HepG2 (cell line): Measurements from ENCODE around the gene UBTD1. TPM values are rescaled to one million over a fixed set of nuclear protein-coding genes. Genes with fewer than 3 reads are reported as not detected.

ENCODE experiments used
- ATAC-seq: fragments of 200-7000 bp; cut with Tn5 transposase; 3 replicates; pipeline ENCODE4 v1.9.1; 2020; ENCODE audit warnings: mild to moderate bottlenecking, moderate library complexity
- BruUV-seq: library from RNA; stranded (reverse); fragments of 400-500 nt; replicated peaks from 2 replicates; lab custom pipeline; 2021; lab: Mats Ljungman, UMichigan
- CTCF ChIA-PET: fragments of 300-600 bp; formaldehyde crosslinking; extraction: SDS; loops from one replicate; lab custom pipeline; 2021; ENCODE audit warnings: low total read pairs, inconsistent platforms, low intra/inter-chr PET ratio; lab: Yijun Ruan, JAX
- POLR2A ChIA-PET: fragments of 350-600 bp; sonication (Branson Sonifier 250); formaldehyde crosslinking; loops from one replicate; lab custom pipeline; 2020; ENCODE audit warnings: antibody characterized with exemption, inconsistent platforms; lab: Yijun Ruan, JAX
- DNase-seq: peaks from one replicate; pipeline ENCODE4 v3.0.0-alpha.2; 2015; ENCODE audit warnings: low spot score
- FAIRE-seq: peaks from 3 replicates; lab custom pipeline; 2011; peaks lifted over from hg19 to GRCh38; lab: Jason Lieb, UNC
- H2AFZ ChIP-seq: one replicate; pipeline ENCODE4 v1.6.1; 2011; ENCODE audit warnings: low read length, inconsistent platforms
- H3K27ac ChIP-seq: fragments of 300-600 bp; 3 replicates; pipeline ENCODE4 v1.8.0; 2011; ENCODE audit warnings: mixed run types, mild to moderate bottlenecking, mixed read lengths, low read length, inconsistent platforms; ENCODE audit not compliant: insufficient read depth; ENCODE audit errors: extremely low read length
- H3K27me3 ChIP-seq, 2 experiments: fragments of 200-600 bp in 1 of 2; 2 replicates in 1 of 2; 3 replicates in 1 of 2; pipeline versions ENCODE4 v1.6.0 to v1.8.0; 2011; ENCODE audit warnings: low read length in 2 of 2, mild to moderate bottlenecking in 2 of 2, moderate library complexity in 2 of 2, inconsistent platforms in 1 of 2; ENCODE audit not compliant: insufficient read depth in 2 of 2, control insufficient read depth in 1 of 2
- H3K36me3 ChIP-seq, 2 experiments: fragments of 200-600 bp in 1 of 2; replicated peaks in 1 of 2; 2 replicates in 1 of 2; 3 replicates in 1 of 2; pipeline versions ENCODE4 v1.5.1 to v1.8.0; 2011; ENCODE audit warnings: low read length in 2 of 2, inconsistent platforms in 1 of 2; ENCODE audit not compliant: insufficient read depth in 2 of 2, control insufficient read depth in 1 of 2
- H3K4me1 ChIP-seq: 2 replicates; pipeline ENCODE4 v1.5.1; 2012; ENCODE audit warnings: low read length, inconsistent platforms; ENCODE audit not compliant: insufficient read depth
- H3K4me2 ChIP-seq: 2 replicates; pipeline ENCODE4 v1.6.0; 2011; ENCODE audit warnings: low read depth, low read length, inconsistent platforms
- H3K4me3 ChIP-seq, 3 experiments: fragments of 200-600 bp in 1 of 3; sonication (generic), shearing (Covaris generic) in 1 of 3; replicated peaks in 1 of 3; 2 replicates each; pipeline ENCODE4 v1.5.1; 2011 to 2016; ENCODE audit warnings: low read length in 3 of 3, inconsistent platforms in 2 of 3, low read depth in 2 of 3, mild to moderate bottlenecking in 2 of 3, control low read depth in 1 of 3, mixed read lengths in 1 of 3; ENCODE audit not compliant: insufficient read depth in 1 of 3
- H3K79me2 ChIP-seq: one replicate; pipeline ENCODE4 v1.6.1; 2011; ENCODE audit warnings: low read length, inconsistent platforms; ENCODE audit not compliant: insufficient read depth
- H3K9ac ChIP-seq: 2 replicates; pipeline ENCODE4 v1.6.0; 2011; ENCODE audit warnings: mild to moderate bottlenecking, low read depth, low read length, inconsistent platforms; ENCODE audit not compliant: insufficient read depth
- H3K9me3 ChIP-seq: 2 replicates; pipeline ENCODE4 v1.5.1; 2012; ENCODE audit warnings: mild to moderate bottlenecking, low read length
- H4K20me1 ChIP-seq: 2 replicates; pipeline ENCODE4 v1.6.0; 2011; ENCODE audit warnings: inconsistent platforms, mild to moderate bottlenecking, low read length, moderate library complexity; ENCODE audit not compliant: insufficient read depth
- CREB1 ChIP-seq, 2 experiments: fragments of 450-650 bp in 1 of 2; IDR thresholded peaks; 2 replicates each; pipeline ENCODE4 v1.6.1; 2016 to 2017; ENCODE audit warnings: control low read depth in 1 of 2, mild to moderate bottlenecking in 1 of 2, missing compliant biosample characterization in 1 of 2, missing genetic modification characterization in 1 of 2
- CREM ChIP-seq, 2 experiments: sonication (generic) in 1 of 2; formaldehyde crosslinking in 1 of 2; IDR thresholded peaks; 2 replicates each; pipeline versions ENCODE4 v1.4.0 to v1.6.1; 2016 to 2020; ENCODE audit warnings: antibody characterized with exemption in 1 of 2, mild to moderate bottlenecking in 1 of 2, missing genetic modification reagents in 1 of 2
- EP300 ChIP-seq, 3 experiments: sonication (generic) in 1 of 3; formaldehyde crosslinking in 1 of 3; IDR thresholded peaks; 2 replicates each; pipeline versions ENCODE4 v1.5.1 to v1.6.1; 2011 to 2020; ENCODE audit warnings: low read depth in 2 of 3, low read length in 2 of 3, borderline replicate concordance in 1 of 3, improper control_type of control experiment in 1 of 3, mild to moderate bottlenecking in 1 of 3, missing genetic modification reagents in 1 of 3, moderate library complexity in 1 of 3
- FOSL2 ChIP-seq: sonication (generic); formaldehyde crosslinking; IDR thresholded peaks from 2 replicates; pipeline ENCODE4 v1.4.0; 2020; ENCODE audit warnings: missing genetic modification reagents
- HNF4A ChIP-seq: sonication (generic); formaldehyde crosslinking; IDR thresholded peaks from 2 replicates; pipeline ENCODE4 v1.4.0; 2020; ENCODE audit warnings: missing genetic modification reagents
- KLF13 ChIP-seq: sonication (generic); formaldehyde crosslinking; IDR thresholded peaks from 2 replicates; pipeline ENCODE4 v1.4.0; 2020; ENCODE audit warnings: mild to moderate bottlenecking, missing genetic modification reagents
- MAFF ChIP-seq: IDR thresholded peaks from 2 replicates; pipeline ENCODE4 v1.6.1; 2011; ENCODE audit warnings: low read depth, low read length, improper control_type of control experiment
- MAFG ChIP-seq: sonication (generic); formaldehyde crosslinking; IDR thresholded peaks from 2 replicates; pipeline ENCODE4 v1.5.1; 2020; ENCODE audit warnings: mild to moderate bottlenecking, missing genetic modification reagents
- MTF2 ChIP-seq: sonication (generic); formaldehyde crosslinking; IDR thresholded peaks from 2 replicates; pipeline ENCODE4 v1.5.0; 2020; ENCODE audit warnings: missing genetic modification reagents, borderline replicate concordance
- NFE2L2 ChIP-seq: fragments of 150-350 bp; IDR thresholded peaks from 2 replicates; pipeline ENCODE4 v1.6.1; 2014; ENCODE audit warnings: low read length
- PPARG ChIP-seq: conservative IDR thresholded peaks from 2 replicates; pipeline ENCODE4 v1.6.1; 2016; ENCODE audit warnings: missing biosample characterization, missing genetic modification reagents
- RARA ChIP-seq: IDR thresholded peaks from 2 replicates; pipeline ENCODE4 v1.6.1; 2016; ENCODE audit warnings: missing genetic modification reagents, missing compliant biosample characterization
- REPIN1 ChIP-seq: sonication (generic); formaldehyde crosslinking; IDR thresholded peaks from 2 replicates; pipeline ENCODE4 v1.8.0; 2022; ENCODE audit warnings: missing genetic modification reagents, low read depth, mild to moderate bottlenecking, borderline replicate concordance
- TBX3 ChIP-seq: fragments of 450-650 bp; IDR thresholded peaks from 2 replicates; pipeline ENCODE4 v1.6.1; 2017; ENCODE audit warnings: antibody characterized with exemption, mild to moderate bottlenecking, inconsistent platforms, borderline replicate concordance
- ZBTB7B ChIP-seq: sonication (generic); formaldehyde crosslinking; IDR thresholded peaks from 2 replicates; pipeline ENCODE4 v1.4.0; 2020; ENCODE audit warnings: missing genetic modification reagents
- ZNF121 ChIP-seq: sonication (generic); formaldehyde crosslinking; IDR thresholded peaks from 2 replicates; pipeline ENCODE4 v1.5.0; 2020; ENCODE audit warnings: mild to moderate bottlenecking, missing genetic modification reagents
- ZZZ3 ChIP-seq: sonication (generic); formaldehyde crosslinking; IDR thresholded peaks from 2 replicates; pipeline ENCODE4 v1.4.0; 2020; ENCODE audit warnings: missing genetic modification reagents, mild to moderate bottlenecking, borderline replicate concordance
- WGBS: methylation state at CpG from one replicate; pipeline ENCODE4 v1.1.6; 2017; ENCODE audit warnings: low lambda C conversion rate; 5-methylcytosine and 5-hydroxymethylcytosine counted together
- in situ Hi-C: cut with HindIII; loops from 2 replicates; pipeline ENCODE4 v1.10.0; 2017; ENCODE audit warnings: low pct_unique_long_range_greater_than_20kb; ENCODE audit not compliant: extremely low pct_ligation_motif_present
- intact Hi-C: fragments of 100-400 bp; cut with micrococcal nuclease; formaldehyde crosslinking; loops from one replicate; pipeline ENCODE4 v1.10.0; 2022; ENCODE audit not compliant: unreplicated experiment
- polyA plus RNA-seq, 8 experiments: library from polyadenylated mRNA; depleted of rRNA in 3 of 8; stranded (reverse) in 7 of 8; unstranded in 1 of 8; fragments of >200 nt; fragmentation: Illumina TruSeq in 4 of 8; extraction: Trizol in 4 of 8; gene quantifications; 2 replicates each; pipeline versions ENCODE4 v1.2.1 to v1.2.3, GENCODE V29; 2011 to 2016; ENCODE audit warnings: low read depth in 4 of 8, missing spikeins in 1 of 8, mixed read lengths in 1 of 8; ENCODE audit not compliant: insufficient read depth in 1 of 8
- total RNA-seq, 5 experiments: library from RNA; depleted of rRNA; stranded (reverse); fragments of >200 nt; fragmentation: Illumina TruSeq; extraction: Trizol; gene quantifications; 2 replicates each; pipeline ENCODE4 v1.2.3, GENCODE V29; 2016; ENCODE audit warnings: low read depth in 1 of 5
- TF ChIP-seq, protein P1 (sequence below): sonication (generic); formaldehyde crosslinking; IDR thresholded peaks from 2 replicates; pipeline ENCODE4 v1.5.1; 2020; ENCODE audit warnings: mild to moderate bottlenecking, missing genetic modification reagents, moderate library complexity

UBTD1 gene
- total and polyA plus RNA-seq, 2 of the 13 experiments (the other 11 are each of a cell fraction or from before 2014, with no cell fraction given) = 7.9 to 10.0 TPM

DNA sequence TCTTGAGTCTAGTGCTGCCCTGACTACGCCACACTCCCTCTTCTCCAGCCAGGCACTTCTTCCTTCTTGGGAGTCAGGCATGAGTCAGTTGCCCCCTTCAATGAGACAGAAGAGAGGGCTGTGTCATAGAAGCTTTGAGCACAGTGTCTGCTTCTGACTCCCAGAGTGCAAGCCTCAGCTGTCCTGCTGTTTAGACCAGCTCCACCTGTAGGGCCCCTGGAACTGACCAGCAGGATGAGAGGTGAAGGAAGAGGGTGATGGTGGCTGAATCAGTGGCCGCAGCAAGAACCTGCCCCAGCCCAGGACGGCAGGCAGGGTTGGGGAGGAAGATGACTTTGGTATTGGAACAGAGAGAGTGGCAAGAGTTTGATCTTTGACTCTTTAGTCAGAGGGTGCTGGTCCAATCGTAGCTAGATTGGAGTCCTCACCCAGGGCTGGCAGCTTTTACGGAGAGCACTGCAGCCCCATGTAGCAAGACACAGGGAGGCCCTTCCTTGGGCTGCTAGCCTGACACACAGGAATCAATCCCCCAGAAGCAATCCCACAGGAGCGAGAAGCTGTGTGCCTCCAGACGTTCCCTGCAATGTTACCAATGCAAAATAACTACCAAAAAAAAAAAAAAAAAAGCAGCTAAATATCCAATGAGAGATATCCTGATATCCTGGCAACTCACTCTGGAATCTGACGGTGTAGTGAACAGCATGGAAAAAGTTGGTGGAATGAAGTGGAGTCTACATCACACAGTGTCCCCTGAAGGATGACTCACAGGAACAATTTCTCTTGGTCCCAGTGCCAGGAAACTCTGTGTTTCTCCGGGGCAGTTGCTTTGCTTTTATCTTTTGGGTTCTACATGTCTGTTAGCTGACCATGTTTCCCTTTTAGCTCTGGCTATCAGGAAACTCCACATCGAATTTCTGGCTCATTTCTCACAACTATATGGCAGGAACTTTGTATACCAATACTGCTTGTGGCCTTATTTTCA, 97.7 kb downstream of the UBTD1 start (continued):
- TF ChIP-seq, protein P1, sequence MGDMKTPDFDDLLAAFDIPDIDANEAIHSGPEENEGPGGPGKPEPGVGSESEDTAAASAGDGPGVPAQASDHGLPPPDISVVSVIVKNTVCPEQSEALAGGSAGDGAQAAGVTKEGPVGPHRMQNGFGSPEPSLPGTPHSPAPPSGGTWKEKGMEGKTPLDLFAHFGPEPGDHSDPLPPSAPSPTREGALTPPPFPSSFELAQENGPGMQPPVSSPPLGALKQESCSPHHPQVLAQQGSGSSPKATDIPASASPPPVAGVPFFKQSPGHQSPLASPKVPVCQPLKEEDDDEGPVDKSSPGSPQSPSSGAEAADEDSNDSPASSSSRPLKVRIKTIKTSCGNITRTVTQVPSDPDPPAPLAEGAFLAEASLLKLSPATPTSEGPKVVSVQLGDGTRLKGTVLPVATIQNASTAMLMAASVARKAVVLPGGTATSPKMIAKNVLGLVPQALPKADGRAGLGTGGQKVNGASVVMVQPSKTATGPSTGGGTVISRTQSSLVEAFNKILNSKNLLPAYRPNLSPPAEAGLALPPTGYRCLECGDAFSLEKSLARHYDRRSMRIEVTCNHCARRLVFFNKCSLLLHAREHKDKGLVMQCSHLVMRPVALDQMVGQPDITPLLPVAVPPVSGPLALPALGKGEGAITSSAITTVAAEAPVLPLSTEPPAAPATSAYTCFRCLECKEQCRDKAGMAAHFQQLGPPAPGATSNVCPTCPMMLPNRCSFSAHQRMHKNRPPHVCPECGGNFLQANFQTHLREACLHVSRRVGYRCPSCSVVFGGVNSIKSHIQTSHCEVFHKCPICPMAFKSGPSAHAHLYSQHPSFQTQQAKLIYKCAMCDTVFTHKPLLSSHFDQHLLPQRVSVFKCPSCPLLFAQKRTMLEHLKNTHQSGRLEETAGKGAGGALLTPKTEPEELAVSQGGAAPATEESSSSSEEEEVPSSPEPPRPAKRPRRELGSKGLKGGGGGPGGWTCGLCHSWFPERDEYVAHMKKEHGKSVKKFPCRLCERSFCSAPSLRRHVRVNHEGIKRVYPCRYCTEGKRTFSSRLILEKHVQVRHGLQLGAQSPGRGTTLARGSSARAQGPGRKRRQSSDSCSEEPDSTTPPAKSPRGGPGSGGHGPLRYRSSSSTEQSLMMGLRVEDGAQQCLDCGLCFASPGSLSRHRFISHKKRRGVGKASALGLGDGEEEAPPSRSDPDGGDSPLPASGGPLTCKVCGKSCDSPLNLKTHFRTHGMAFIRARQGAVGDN (CRISPR knock-in tag) = peak; percentile 30
- no peak for TF ChIP-seq KLF13 (CRISPR knock-in tag)
- peak; percentile 97 for TF ChIP-seq ZNF121 (CRISPR knock-in tag)
- no peak for TF ChIP-seq MTF2

DNA sequence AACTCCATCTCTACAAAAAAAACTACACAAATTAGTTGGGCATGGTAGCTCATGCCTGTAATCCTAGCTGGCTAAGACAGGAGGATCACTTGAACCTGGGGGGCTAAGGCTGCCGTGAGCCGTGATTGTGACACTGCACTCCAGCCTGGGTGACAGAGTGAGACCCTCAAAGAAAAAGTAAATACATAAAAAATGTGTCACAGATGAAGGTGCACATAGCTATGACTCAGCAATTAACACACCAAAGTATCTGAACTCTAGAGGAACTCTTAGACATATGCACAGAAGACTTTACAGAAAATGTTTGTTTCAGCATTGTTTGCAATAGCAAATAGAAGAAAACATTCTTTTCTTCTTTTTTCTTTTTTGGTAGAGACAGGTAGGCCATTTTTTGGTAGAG, 99.1 kb downstream of the UBTD1 start:
- CTCF ChIA-PET = no interaction called here
- peak; percentile 50; the same call in 1 of the 2 replicates for TF ChIP-seq CREB1 (IDR thresholded peaks at IDR 0.05)
- TF ChIP-seq CREB1 (CRISPR knock-in tag; IDR thresholded peaks at IDR 0.05) = no peak
- TF ChIP-seq EP300 (IDR thresholded peaks at IDR 0.05; ENCODE audit: low read depth in 2 of 2, low read length in 2 of 2) = 0 out of 4 replicates have a peak, but pooled peaks of 1 of the 2 experiments have one; percentile 7
- no peak for TF ChIP-seq EP300 (CRISPR knock-in tag; IDR thresholded peaks at IDR 0.05; ENCODE audit: borderline replicate concordance)
- TF ChIP-seq NFE2L2 = peak; percentile 99
- TF ChIP-seq MAFF = peak; percentile 89
- TF ChIP-seq ZZZ3 = no peak
- peak; percentile 77; the same call in 1 of the 2 replicates for TF ChIP-seq MAFG (CRISPR knock-in tag)
- peak; percentile 44; the same call in 1 of the 2 replicates for TF ChIP-seq RARA
- TF ChIP-seq REPIN1 (CRISPR knock-in tag) = no peak
- TF ChIP-seq FOSL2 (CRISPR knock-in tag) = peak; percentile 62
- no peak for TF ChIP-seq PPARG (CRISPR knock-in tag)
- TF ChIP-seq TBX3 = no peak
- TF ChIP-seq ZBTB7B (CRISPR knock-in tag) = peak; percentile 85
- TF ChIP-seq CREM (IDR thresholded peaks at IDR 0.05) = peak; percentile 26; the same call in 1 of the 2 replicates
- no peak for TF ChIP-seq CREM (CRISPR knock-in tag; IDR thresholded peaks at IDR 0.05)
- 0 out of 2 replicates have a peak, but pooled peaks have one; percentile 23 for TF ChIP-seq HNF4A

More for the DNA sequence above, 99.1 kb downstream of the UBTD1 start:
- FAIRE-seq (no peak), ATAC-seq (no peak), DNase-seq (peak; percentile 48)
- Histone ChIP-seq H3K4me2 (0 out of 2 replicates have a peak overlapping the region, but pooled peaks have one; percentile 14), H3K9me3 (no peaks in the 10 kb centered on the region), H3K27ac (peak overlapping the region; percentile 38), H2AFZ (no peak overlapping the region), H3K4me1 (peaks cover 43% of the 10 kb centered on the region), H3K36me3 (no peaks in the 10 kb centered on the region), H3K4me3 (no peak overlapping the region), H3K27me3 (no peaks in the 10 kb centered on the region; a peak in 1 of 5 replicates), H4K20me1 (no peaks in the 10 kb centered on the region), H3K79me2 (no peaks in the 10 kb centered on the region), H3K9ac (no peak overlapping the region)
- in situ Hi-C loops (no loop called here), intact Hi-C loops (no loop called here)
- 15% methylated on average over 2 of the region's 2 CpGs for WGBS
- POLR2A ChIA-PET = interaction anchor here (3.5 kb wide), 1 partner anchor 13 kb away, joined by 23 read pairs; the partner anchor contains the start of gene HOGA1
- no TSS peak for BruUV-seq
